Endothelial cell of umbilical vein (primary cell): Measurements from ENCODE around the gene KMT2B.

Source experiments
- CTCF ChIP-seq, 2 donors: IDR thresholded peaks; 1 replicate in 1 of 2; 2 replicates in 1 of 2; pipeline ENCODE4 v1.5.1; 2011; ENCODE audit warnings: low read length in 2 of 2, mild to moderate bottlenecking in 2 of 2, moderate library complexity in 2 of 2, control low read depth in 1 of 2, inconsistent platforms in 1 of 2, low read depth in 1 of 2; ENCODE audit not compliant: insufficient read depth in 1 of 2; ENCODE audit errors: extremely low read depth in 1 of 2
- EZH2 ChIP-seq: IDR thresholded peaks from 2 replicates; pipeline ENCODE4 v1.6.1; 2012; ENCODE audit warnings: borderline replicate concordance, low read depth, mild to moderate bottlenecking, moderate library complexity, low read length, inconsistent platforms; ENCODE audit not compliant: severe bottlenecking

DNA sequence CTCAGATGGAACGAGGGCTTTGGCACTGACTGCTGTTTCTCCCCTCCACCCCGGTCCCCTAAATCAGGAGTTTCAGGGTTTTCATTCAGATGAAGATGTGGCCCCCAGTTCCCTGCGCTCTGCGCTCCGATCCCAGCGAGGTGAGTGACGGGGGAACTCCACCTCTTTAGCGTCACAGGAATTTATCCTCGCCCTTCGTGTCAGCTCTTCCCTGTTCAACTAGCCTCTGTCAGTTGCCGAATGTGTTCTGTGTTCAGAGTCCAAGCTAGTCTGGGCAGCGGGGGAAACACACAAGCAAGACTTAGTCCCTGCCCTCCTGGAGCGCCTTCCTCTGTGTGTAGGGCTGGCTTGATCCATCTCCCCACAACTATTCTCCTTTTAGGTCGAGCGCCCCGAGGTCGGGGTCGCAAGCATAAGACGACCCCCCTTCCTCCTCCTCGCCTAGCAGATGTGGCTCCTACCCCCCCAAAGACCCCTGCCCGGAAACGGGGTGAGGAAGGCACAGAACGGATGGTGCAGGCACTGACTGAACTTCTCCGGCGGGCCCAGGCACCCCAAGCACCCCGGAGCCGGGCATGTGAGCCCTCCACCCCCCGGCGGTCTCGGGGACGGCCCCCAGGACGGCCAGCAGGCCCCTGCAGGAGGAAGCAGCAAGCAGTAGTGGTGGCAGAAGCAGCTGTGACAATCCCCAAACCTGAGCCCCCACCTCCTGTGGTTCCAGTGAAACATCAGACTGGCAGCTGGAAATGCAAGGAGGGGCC lies 1.8 kb downstream of the KMT2B start:
- TF ChIP-seq CTCF (IDR thresholded peaks at IDR 0.05; ENCODE audit: extremely low read depth in 1 of 2, insufficient read depth in 1 of 2, low read depth in 1 of 2, low read length in 2 of 2), result no peak
- TF ChIP-seq EZH2, result no peak
